ENCODE measurements around the gene TBC1D26.
"Not testable (repeated sequence)": the region's sequence is repeated elsewhere in the genome, so short reads cannot be mapped to it uniquely, and the experiment has no call there.

Gene TBC1D26

DNA sequence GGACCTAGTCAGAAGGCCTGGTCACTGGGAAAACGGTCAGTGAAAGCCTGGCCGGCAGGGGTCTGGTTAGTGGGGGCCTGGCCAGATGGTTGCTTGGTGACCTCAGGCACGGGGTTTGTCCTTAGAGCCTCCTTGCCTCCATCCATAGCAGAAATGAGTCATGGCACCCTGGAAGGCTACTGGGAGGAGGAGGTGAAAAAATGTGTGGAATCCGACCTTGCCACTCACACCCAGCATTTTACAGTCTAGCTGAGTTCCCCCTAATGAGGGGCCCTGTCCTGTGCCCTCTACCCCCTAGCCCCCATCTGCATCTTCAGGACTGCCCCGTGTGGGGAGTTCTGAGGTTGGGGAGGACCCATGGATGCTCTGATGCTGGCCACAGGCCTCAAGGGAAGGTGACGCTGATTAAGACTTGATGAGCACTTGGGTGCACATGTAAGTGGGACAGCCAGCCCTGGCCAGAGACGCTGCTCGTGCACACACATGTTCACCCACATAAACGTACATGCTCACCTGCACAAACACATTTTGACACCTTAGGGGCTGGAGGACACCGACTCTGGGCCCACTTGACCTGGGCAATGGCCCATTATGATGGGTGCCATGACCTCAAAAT, 1.2 kb downstream of the TBC1D26 start:
- H3K4me1 Mint-ChIP-seq; H3K36me3 Mint-ChIP-seq (ENCODE audit: insufficient read depth): not testable (repeated sequence)

DNA sequence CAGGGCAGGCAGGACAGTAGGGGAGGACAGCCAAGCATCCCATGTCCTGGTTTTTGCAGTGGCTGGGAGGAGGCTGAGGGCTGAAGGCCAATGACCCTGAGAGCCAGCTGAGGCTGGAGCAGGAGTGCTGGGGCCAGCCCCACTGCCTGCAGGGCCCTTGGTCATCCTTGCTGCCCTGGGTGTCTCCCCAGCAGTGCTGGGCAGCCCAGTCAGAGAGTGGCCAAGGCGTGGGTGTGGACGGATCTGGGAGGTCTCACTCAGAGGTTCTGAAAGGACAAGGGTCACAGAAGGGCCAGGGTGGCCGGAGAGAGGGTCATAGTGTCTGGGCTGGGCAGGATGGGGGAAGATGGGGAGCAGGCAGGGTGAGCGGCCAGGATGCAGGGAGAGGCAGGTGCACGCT, 4.5 kb downstream of the TBC1D26 start:
- H3K9me3 Mint-ChIP-seq; ATAC-seq (replicated peaks; ENCODE audit: extremely low read depth, poor library complexity, severe bottlenecking); H3K27me3 Mint-ChIP-seq; H3K4me1 Mint-ChIP-seq; DNase-seq (ENCODE audit: low spot score in 2 of 2); H3K36me3 Mint-ChIP-seq (ENCODE audit: insufficient read depth); H3K27ac Mint-ChIP-seq (ENCODE audit: low read depth); H3K4me3 Mint-ChIP-seq: not testable (repeated sequence)

More for the DNA sequence above, 1.2 kb downstream of the TBC1D26 start:
- not testable (repeated sequence) for H3K27me3 Mint-ChIP-seq; ATAC-seq (replicated peaks; ENCODE audit: extremely low read depth, poor library complexity, severe bottlenecking); DNase-seq (ENCODE audit: low spot score in 2 of 2); H3K27ac Mint-ChIP-seq (ENCODE audit: low read depth); H3K9me3 Mint-ChIP-seq; H3K4me3 Mint-ChIP-seq

DNA sequence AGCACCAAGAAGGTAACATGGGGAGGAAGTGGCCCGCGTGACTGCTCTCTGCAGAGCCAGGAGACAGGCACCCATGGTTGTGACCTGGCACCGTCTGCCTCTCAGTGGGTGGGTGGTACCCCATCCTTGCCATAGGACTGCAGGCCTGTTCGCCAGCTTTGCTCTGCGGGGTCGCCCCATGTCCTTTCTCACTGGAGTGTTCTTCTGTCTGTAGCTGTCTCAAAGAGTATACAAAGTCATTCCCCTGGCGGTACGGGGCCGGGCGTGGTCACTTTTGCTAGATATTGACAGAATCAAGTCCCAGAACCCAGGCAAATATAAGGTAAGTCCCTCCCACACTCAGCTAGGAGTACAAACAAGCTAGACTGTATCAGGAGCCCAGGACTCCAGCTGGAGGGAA, 6.0 kb downstream of the TBC1D26 start:
- Mint-ChIP-seq H3K4me3 (no peak overlapping the region), H3K27me3 (peaks cover 10% of the 10 kb centered on the region), H3K4me1 (no peaks in the 10 kb centered on the region), H3K36me3 (ENCODE audit: insufficient read depth) (peaks cover 1% of the 10 kb centered on the region), H3K27ac (ENCODE audit: low read depth) (no peak overlapping the region), H3K9me3 (no peaks in the 10 kb centered on the region)
- DNase-seq (ENCODE audit: low spot score in 2 of 2): no peak
- ATAC-seq (replicated peaks; ENCODE audit: extremely low read depth, poor library complexity, severe bottlenecking): no peak

DNA sequence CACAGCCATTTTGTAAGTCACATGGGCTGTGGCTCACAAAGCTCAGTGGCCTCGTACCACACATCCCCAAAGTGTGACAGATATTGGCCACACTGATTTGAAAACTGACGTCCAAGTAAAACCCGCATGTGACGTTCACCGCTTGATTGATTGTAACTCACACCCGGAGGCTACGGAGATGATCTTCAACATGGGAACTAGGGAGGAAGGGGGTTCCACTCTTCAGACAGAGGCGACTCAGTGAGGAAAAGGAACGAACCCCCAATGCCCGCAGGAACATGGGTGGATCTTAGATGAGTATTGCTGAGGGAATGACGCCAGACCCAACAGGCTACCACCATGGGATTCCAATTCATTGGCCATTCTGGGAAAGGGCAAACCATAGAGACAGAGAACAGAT, 7.2 kb downstream of the TBC1D26 start:
- not testable (repeated sequence) for H3K27me3 Mint-ChIP-seq; DNase-seq (ENCODE audit: low spot score in 2 of 2); ATAC-seq (replicated peaks; ENCODE audit: extremely low read depth, poor library complexity, severe bottlenecking); H3K9me3 Mint-ChIP-seq; H3K36me3 Mint-ChIP-seq (ENCODE audit: insufficient read depth); H3K4me1 Mint-ChIP-seq; H3K27ac Mint-ChIP-seq (ENCODE audit: low read depth); H3K4me3 Mint-ChIP-seq

DNA sequence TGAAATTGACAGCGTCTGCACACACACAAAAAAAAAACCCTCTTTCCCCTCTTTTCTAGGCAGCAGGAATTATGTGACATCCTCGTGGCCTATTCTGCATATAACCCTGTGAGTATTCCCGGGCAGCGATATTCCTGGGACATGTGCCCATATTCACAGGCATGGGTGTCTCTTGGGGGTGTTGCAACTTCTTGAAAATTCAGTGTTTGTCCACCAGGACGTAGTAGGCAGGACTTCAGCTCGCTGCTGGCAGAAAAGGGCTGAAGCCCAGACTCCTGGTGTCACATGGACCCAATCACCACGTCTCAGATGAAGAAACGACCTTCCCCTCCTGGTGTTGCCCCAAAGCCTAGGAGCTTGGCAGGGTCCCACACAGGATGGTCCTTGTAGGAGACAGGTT, 8.0 kb downstream of the TBC1D26 start:
- H3K4me1 Mint-ChIP-seq; DNase-seq (ENCODE audit: low spot score in 2 of 2); H3K9me3 Mint-ChIP-seq; H3K36me3 Mint-ChIP-seq (ENCODE audit: insufficient read depth); ATAC-seq (replicated peaks; ENCODE audit: extremely low read depth, poor library complexity, severe bottlenecking); H3K27me3 Mint-ChIP-seq; H3K27ac Mint-ChIP-seq (ENCODE audit: low read depth); H3K4me3 Mint-ChIP-seq: not testable (repeated sequence)

DNA sequence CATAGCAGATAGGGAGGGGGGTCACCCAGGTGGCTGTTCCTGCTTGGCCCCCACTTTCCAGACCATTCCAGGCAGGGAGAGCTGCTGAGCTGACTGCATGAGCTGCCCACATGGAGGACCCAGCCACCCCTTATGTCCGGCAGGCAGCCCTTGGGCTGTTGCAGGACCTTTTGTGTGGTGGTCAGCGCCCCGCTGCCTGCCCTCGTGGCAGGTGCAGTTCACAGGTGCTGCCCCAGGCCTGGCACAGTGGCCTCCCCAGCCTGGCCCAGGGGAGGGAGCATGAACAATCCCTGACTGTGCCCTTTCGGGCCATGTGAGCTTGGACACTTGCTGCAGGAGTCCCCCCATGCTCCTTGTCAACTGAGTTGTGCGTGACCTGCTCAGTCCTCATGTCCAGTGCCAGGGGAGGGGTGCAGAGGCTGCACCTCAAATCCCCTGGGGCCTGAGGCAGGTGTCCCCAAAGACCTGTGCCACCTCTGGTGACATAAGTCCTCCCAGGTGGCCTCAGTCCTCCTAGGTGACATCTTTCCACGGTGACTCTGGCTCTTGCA, 8.6 kb downstream of the TBC1D26 start:
- no peak overlapping the region for H3K27ac Mint-ChIP-seq (ENCODE audit: low read depth)
- H3K36me3 Mint-ChIP-seq (ENCODE audit: insufficient read depth): peaks cover 1% of the 10 kb centered on the region
- ATAC-seq (replicated peaks; ENCODE audit: extremely low read depth, poor library complexity, severe bottlenecking) (no peak), DNase-seq (ENCODE audit: low spot score in 2 of 2) (no peak)
- peaks cover 10% of the 10 kb centered on the region for H3K27me3 Mint-ChIP-seq
- no peaks in the 10 kb centered on the region for H3K9me3 Mint-ChIP-seq
- H3K4me3 Mint-ChIP-seq: no peak overlapping the region
- no peaks in the 10 kb centered on the region for H3K4me1 Mint-ChIP-seq

DNA sequence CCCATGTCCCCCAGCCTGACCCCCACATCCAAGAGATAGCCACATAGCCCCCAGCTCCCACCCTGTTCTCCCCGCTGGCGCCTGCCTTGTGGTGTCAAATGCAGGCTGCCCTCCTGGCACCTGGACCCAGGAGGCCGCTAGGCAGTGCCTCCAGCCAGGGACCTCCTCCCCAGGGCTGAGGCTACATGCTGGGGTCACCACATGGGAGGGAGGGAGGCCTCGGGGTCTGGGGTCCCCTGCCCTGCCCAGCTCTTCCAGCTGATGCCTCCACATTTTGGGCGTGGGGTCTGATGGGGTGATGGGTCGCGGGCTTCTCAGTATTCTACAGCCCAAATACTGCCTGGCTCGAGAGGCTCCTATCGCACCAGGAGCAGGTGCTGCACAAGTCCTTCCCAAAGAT, 9.5 kb downstream of the TBC1D26 start:
- Mint-ChIP-seq H3K4me3 (no peak overlapping the region), H3K27me3 (peaks cover 10% of the 10 kb centered on the region), H3K9me3 (no peaks in the 10 kb centered on the region), H3K4me1 (no peaks in the 10 kb centered on the region), H3K36me3 (ENCODE audit: insufficient read depth) (peaks cover 1% of the 10 kb centered on the region), H3K27ac (ENCODE audit: low read depth) (no peak overlapping the region)
- DNase-seq (ENCODE audit: low spot score in 2 of 2) (no peak), ATAC-seq (replicated peaks; ENCODE audit: extremely low read depth, poor library complexity, severe bottlenecking) (no peak)

DNA sequence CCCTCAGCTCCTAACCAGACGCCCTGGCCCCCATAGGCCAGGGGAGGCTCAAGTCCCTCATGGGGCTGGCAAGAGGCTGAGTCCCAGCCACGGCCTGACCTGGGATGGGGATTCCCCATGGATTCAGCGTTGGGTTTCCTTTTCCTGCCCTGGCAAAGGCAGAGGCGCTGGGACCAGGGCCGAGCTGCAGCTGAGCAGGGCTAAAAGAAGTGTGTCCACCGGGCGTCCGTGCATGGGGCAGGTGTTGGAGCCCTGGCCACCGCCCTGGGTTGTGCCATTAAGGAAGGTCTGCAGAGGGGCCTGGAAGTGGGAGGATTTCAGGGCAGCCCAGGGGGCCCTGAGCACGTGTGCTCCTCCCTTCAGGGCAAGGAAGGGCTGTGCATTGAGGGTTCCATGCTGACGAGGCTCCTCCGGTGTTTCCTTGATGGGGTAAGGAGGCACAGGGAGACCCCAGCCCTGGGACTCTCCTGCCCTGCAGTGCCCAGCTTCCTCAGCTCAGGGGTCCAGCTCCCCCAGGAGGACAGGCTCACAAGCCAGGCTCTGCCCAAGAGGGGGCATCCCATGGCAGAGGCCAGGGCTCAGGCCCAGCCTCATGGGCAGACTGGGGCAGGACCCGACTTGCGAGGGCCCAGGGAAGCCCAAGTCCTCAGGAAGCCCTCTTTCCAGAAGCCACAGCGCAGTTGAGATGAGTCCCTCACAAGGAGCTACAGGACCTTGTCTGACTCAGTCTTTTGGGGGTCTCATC, 10.1 kb downstream of the TBC1D26 start:
- no peaks in the 10 kb centered on the region for H3K4me1 Mint-ChIP-seq
- H3K4me3 Mint-ChIP-seq: no peak overlapping the region
- peaks cover 1% of the 10 kb centered on the region for H3K36me3 Mint-ChIP-seq (ENCODE audit: insufficient read depth)
- H3K27ac Mint-ChIP-seq (ENCODE audit: low read depth): no peak overlapping the region
- DNase-seq (ENCODE audit: low spot score in 2 of 2) (no peak), ATAC-seq (replicated peaks; ENCODE audit: extremely low read depth, poor library complexity, severe bottlenecking) (no peak)
- H3K27me3 Mint-ChIP-seq: peaks cover 10% of the 10 kb centered on the region
- H3K9me3 Mint-ChIP-seq: no peaks in the 10 kb centered on the region

DNA sequence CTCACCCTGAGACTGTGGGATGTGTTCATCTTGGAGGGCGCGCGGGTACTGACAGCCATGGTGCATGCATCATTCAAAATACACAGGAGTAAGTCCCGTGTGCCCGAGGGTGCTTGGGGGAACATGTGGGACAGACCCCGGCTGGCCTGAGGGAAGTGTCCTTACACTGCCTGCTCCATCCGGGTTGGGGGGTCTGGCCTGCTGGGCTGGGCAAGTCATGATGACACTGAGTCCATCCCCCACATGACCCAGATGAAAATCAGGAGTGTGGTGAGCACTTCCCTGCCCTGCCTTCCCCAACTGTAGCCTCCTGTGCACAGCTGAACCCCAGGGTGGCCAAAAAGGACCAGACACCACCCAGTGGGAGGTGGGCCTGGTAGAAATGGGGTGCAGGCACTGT, 10.8 kb downstream of the TBC1D26 start:
- no peaks in the 10 kb centered on the region for H3K9me3 Mint-ChIP-seq
- no peak overlapping the region for H3K27ac Mint-ChIP-seq (ENCODE audit: low read depth)
- H3K27me3 Mint-ChIP-seq: peaks cover 10% of the 10 kb centered on the region
- peaks cover 1% of the 10 kb centered on the region for H3K36me3 Mint-ChIP-seq (ENCODE audit: insufficient read depth)
- H3K4me1 Mint-ChIP-seq: no peaks in the 10 kb centered on the region
- ATAC-seq (replicated peaks; ENCODE audit: extremely low read depth, poor library complexity, severe bottlenecking) (no peak), DNase-seq (ENCODE audit: low spot score in 2 of 2) (no peak)
- H3K4me3 Mint-ChIP-seq: no peak overlapping the region

DNA sequence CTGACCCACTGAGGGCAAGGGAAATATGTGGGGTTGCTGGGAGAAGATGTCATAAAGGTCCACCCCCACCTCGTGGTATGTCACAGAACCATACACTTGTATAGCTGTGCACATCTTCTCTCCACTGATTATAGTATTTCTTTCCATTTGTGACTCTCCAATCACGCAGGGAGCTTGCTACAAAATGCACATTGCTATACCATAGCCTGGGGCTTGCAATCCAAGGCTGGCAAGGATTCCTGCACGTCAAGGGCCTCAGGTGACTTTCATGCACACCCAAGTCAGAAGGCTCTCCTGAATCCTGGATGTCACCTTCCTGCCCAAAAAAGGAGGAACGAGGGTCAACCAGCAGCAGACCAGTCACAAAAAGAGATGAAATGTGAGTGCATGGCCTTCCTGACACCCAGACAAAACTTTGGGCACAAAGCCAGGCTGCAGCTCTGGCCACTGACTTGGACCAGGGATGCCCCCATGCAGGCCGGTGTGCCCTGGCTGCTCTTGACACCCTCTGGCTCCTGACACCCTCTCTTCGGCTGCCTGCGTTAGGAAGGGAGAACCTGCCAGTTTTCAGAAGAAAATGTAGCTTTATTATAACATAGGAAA, 12.1 kb downstream of the TBC1D26 start:
- DNase-seq (ENCODE audit: low spot score in 2 of 2): no peak
- no peak overlapping the region for H3K4me3 Mint-ChIP-seq
- no peaks in the 10 kb centered on the region for H3K4me1 Mint-ChIP-seq
- H3K27me3 Mint-ChIP-seq: peaks cover 8% of the 10 kb centered on the region
- no peaks in the 10 kb centered on the region for H3K9me3 Mint-ChIP-seq
- H3K36me3 Mint-ChIP-seq (ENCODE audit: insufficient read depth): peaks cover 1% of the 10 kb centered on the region
- no peak overlapping the region for H3K27ac Mint-ChIP-seq (ENCODE audit: low read depth)
- no peak for ATAC-seq (replicated peaks; ENCODE audit: extremely low read depth, poor library complexity, severe bottlenecking)

DNA sequence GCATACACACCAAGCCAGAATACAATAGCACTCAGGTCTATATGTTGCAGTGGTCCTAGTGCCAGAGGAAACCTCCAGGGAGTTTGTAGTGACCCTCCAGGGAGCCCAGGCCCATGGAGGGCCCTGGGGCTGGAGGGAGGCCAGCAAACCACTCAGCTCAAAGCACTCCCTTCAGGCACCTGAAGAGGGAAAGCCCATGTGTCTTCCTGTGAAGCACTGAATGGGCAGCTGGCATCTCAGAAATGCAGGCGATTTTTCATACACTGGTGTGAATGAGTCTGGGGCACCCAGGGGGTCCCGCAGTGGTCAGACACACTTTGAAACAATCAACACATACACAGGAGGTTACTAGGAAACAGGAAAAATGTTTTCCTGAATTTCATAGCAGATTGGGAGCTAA, 12.8 kb downstream of the TBC1D26 start:
- H3K4me1 Mint-ChIP-seq: no peaks in the 10 kb centered on the region
- no peak overlapping the region for H3K27ac Mint-ChIP-seq (ENCODE audit: low read depth)
- DNase-seq (ENCODE audit: low spot score in 2 of 2) (no peak), ATAC-seq (replicated peaks; ENCODE audit: extremely low read depth, poor library complexity, severe bottlenecking) (no peak)
- H3K4me3 Mint-ChIP-seq: no peak overlapping the region
- peaks cover under 1% of the 10 kb centered on the region for H3K36me3 Mint-ChIP-seq (ENCODE audit: insufficient read depth)
- no peaks in the 10 kb centered on the region for H3K9me3 Mint-ChIP-seq
- H3K27me3 Mint-ChIP-seq: peaks cover under 1% of the 10 kb centered on the region

DNA sequence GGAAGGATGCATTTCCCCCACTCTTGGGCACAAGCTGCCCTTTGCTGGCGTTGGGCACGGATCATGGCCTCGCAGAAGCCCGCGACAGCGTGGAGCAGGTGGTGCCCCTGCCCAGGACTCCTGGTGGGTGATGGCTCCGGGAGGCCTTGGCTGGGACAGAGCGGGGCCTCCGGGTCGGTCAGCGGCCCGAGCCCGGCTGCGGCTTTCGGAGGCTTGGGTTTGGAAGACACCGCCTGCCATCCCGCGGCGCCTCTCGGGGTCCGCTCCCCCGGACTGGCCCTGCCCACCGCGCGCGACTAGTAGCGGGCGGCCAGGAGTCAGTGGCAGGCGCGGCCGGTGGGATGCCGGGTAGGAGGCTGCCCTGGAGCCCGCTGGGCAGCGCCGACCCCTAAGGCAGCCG, 17.3 kb downstream of the TBC1D26 start:
- not testable (repeated sequence) for ATAC-seq (replicated peaks; ENCODE audit: extremely low read depth, poor library complexity, severe bottlenecking); DNase-seq (ENCODE audit: low spot score in 2 of 2); H3K27me3 Mint-ChIP-seq; H3K27ac Mint-ChIP-seq (ENCODE audit: low read depth); H3K4me3 Mint-ChIP-seq; H3K9me3 Mint-ChIP-seq; H3K4me1 Mint-ChIP-seq; H3K36me3 Mint-ChIP-seq (ENCODE audit: insufficient read depth)
